Bronchial epithelial cell (primary cell): ENCODE measurements around the gene OSTN. TPM values are rescaled to one million over a fixed set of nuclear protein-coding genes. Genes with fewer than 3 reads are reported as not detected.
"Not testable (repeated sequence)": the region's sequence is repeated elsewhere in the genome, so short reads cannot be mapped to it uniquely, and the experiment has no call there.

Source experiments
- DNase-seq: peaks from one replicate; pipeline ENCODE4 v3.0.0-alpha.2; 2010; ENCODE audit warnings: low read depth
- FAIRE-seq: peaks from 2 replicates; lab custom pipeline; 2011; peaks lifted over from hg19 to GRCh38; lab: Jason Lieb, UNC
- H3K27me3 ChIP-seq: 2 replicates; pipeline ENCODE4 v1.5.1; 2011; ENCODE audit warnings: low read length; ENCODE audit not compliant: control insufficient read depth, insufficient read depth
- H3K36me3 ChIP-seq: 2 replicates; pipeline ENCODE4 v1.5.1; 2011; ENCODE audit warnings: low read length; ENCODE audit not compliant: control insufficient read depth, insufficient read depth
- H3K4me3 ChIP-seq: 2 replicates; pipeline ENCODE4 v1.5.1; 2011; ENCODE audit warnings: mild to moderate bottlenecking, low read depth, low read length, control low read depth
- total RNA-seq: library from RNA; depleted of rRNA; stranded (reverse); fragments of >200 nt; gene quantifications from 2 replicates; pipeline ENCODE4 v1.2.1, GENCODE V29; 2014
- TF ChIP-seq, protein P1 (sequence below): IDR thresholded peaks from 2 replicates; pipeline ENCODE4 v1.5.1; 2011; ENCODE audit warnings: mild to moderate bottlenecking, moderate library complexity, low read length, control low read depth, inconsistent platforms; ENCODE audit not compliant: insufficient read depth, severe bottlenecking

The OSTN gene
- total RNA-seq, 1 donor from 2014 or later: not detected

DNA sequence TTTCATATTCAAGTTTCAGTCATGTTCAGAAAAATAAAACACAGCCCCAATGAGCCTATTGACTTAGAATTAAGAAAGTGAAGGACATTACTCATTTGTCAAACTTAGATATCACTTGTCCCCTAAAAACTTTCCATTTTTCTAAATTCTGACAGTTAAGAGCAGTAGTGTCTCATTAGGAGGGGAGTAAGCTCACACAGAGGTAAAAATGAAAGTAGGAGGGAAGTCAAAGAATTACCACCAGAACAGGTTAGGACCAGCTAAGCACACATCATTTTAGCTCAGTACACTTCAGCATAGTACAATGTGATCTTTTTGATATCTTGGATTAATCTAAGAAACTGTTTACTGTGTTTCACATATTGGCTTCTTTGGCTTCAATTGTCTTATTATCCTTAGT lies 64.3 kb downstream of the OSTN start:
- Histone ChIP-seq H3K27me3 (no peaks in the 10 kb centered on the region), H3K4me3 (no peak overlapping the region), H3K36me3 (no peaks in the 10 kb centered on the region)
- DNase-seq (no peak), FAIRE-seq (no peak)
- TF ChIP-seq, protein P1, sequence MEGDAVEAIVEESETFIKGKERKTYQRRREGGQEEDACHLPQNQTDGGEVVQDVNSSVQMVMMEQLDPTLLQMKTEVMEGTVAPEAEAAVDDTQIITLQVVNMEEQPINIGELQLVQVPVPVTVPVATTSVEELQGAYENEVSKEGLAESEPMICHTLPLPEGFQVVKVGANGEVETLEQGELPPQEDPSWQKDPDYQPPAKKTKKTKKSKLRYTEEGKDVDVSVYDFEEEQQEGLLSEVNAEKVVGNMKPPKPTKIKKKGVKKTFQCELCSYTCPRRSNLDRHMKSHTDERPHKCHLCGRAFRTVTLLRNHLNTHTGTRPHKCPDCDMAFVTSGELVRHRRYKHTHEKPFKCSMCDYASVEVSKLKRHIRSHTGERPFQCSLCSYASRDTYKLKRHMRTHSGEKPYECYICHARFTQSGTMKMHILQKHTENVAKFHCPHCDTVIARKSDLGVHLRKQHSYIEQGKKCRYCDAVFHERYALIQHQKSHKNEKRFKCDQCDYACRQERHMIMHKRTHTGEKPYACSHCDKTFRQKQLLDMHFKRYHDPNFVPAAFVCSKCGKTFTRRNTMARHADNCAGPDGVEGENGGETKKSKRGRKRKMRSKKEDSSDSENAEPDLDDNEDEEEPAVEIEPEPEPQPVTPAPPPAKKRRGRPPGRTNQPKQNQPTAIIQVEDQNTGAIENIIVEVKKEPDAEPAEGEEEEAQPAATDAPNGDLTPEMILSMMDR: no peak

DNA sequence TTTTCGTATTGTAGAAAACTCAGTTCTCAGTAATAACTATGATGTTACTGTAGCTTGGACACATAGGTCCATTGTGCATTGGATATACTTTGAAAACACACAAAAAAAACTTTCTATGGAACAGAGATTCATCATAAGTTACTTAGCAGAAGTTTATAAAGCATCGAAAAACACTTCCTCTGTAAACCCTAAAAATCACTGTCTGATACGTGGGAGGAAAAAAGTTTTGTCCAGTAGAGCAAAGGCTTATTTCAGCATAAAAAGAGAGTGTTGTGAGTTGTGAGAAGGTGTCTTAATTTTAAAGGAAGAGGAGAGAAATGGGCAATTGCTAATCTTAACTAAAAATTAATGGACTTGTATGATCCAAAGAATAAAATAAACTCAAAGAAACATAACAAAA lies 64.8 kb downstream of the OSTN start:
- no peak for DNase-seq
- no peaks in the 10 kb centered on the region for H3K36me3 ChIP-seq
- no peak for FAIRE-seq
- TF ChIP-seq, protein P1: no peak
- H3K27me3 ChIP-seq: no peaks in the 10 kb centered on the region
- no peak overlapping the region for H3K4me3 ChIP-seq

- H3K36me3 ChIP-seq: no peaks in the 10 kb centered on the region
- H3K27me3 ChIP-seq: no peaks in the 10 kb centered on the region
- TF ChIP-seq, protein P1: no peak
- H3K4me3 ChIP-seq: no peak overlapping the region
- DNase-seq (no peak), FAIRE-seq (no peak)
Observed at GRCh38 chr3:191268737-191269136, 69.7 kb downstream of the OSTN start.

DNA sequence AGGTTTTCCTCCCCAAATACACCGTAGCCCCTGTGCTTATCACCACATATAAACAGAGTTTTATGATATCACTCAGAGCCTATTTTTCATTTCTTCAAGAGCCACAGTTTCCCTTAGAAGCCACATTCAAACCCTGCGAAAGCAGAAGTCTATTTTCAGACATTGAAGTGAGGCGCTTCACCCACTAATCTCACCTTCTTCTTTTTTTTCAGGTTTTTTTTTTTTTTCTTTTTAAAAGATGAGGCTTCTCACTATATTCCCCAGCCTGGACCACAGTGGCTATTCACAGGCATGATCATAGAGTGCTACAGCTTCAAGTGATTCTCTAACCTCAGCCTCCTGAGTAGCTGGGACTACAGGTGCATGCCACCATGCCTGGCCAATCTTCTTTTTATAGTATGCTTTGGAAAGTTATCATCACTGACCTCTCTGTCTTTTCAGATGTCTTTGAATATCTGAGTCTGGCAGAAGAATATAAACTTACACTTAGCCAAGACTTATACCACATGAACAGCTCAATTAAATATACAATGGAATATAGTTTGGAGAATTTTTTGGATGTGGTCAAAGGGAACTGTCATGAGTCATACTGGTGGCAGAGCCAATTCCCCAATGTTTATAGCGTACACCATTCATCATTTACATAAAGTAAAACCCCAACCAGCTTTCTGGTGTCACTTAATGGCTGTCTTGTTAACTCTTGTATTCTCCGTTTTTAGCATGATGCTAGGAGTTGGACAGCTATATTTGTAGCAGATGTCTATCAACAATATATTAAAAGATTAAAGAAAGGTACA lies 70.4 kb downstream of the OSTN start:
- FAIRE-seq (no peak), DNase-seq (no peak)
- no peaks in the 10 kb centered on the region for H3K36me3 ChIP-seq
- no peak overlapping the region for H3K4me3 ChIP-seq
- H3K27me3 ChIP-seq: no peaks in the 10 kb centered on the region
- TF ChIP-seq, protein P1: no peak

DNA sequence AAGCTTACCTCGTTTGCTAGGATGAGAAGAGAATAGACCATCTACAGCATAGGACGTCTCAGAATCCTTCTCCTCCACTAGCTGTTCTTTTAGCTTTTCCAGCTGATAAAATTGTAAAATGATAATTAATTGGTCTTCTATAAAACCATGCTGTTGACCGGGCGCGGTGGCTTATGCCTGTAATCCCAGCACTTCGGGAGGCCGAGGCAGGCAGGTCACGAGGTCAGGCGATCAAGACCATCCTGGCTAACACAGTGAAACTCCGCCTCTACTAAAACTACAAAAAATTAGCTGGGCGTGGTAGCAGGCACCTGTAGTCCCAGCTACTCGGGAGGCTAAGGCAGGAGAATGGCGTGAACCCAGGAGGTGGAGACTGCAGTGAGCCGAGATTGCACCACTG lies 76.2 kb downstream of the OSTN start:
- not testable (repeated sequence) for H3K4me3 ChIP-seq, FAIRE-seq, H3K27me3 ChIP-seq, H3K36me3 ChIP-seq, DNase-seq

- Histone ChIP-seq H3K36me3 (no peaks in the 10 kb centered on the region), H3K27me3 (no peaks in the 10 kb centered on the region), H3K4me3 (no peak overlapping the region)
- no peak for DNase-seq
- no peak for FAIRE-seq
- TF ChIP-seq, protein P1: no peak
Observed at GRCh38 chr3:191275751-191276150, 76.7 kb downstream of the OSTN start.
